ENCODE results near the gene SMARCD1. TPM values are rescaled to one million over a fixed set of nuclear protein-coding genes. Genes with fewer than 3 reads are reported as not detected.

SMARCD1 gene
- total RNA-seq, 2 experiments from 2014 or later: 72.3 to 78.1 TPM

GRCh38 chr12:50117057-50117622 lies 32.0 kb downstream of the SMARCD1 start:
- H3K27ac Mint-ChIP-seq: no peak overlapping the region
- H3K27me3 Mint-ChIP-seq (ENCODE audit: low read depth): no peaks in the 10 kb centered on the region
- ATAC-seq (no peak), DNase-seq (no peak)
- CTCF ChIA-PET: interaction anchor here (0.8 to 3.2 kb wide), 3 partner anchors 15 to 150 kb away, joined by 3 to 15 read pairs (median 6); no protein-coding TSS in a partner anchor
- H3K9me3 Mint-ChIP-seq (ENCODE audit: insufficient read depth): no peaks in the 10 kb centered on the region
- peaks cover 26% of the 10 kb centered on the region for H3K4me1 Mint-ChIP-seq (ENCODE audit: low read depth)
- H3K4me3 Mint-ChIP-seq: no peak overlapping the region
- POLR2A ChIA-PET: interaction anchor here (0.9 kb wide), 1 partner anchor 8 kb away, joined by 3 read pairs; no protein-coding TSS in a partner anchor
- peaks cover 40% of the 10 kb centered on the region for H3K36me3 Mint-ChIP-seq (ENCODE audit: low read depth)

DNA sequence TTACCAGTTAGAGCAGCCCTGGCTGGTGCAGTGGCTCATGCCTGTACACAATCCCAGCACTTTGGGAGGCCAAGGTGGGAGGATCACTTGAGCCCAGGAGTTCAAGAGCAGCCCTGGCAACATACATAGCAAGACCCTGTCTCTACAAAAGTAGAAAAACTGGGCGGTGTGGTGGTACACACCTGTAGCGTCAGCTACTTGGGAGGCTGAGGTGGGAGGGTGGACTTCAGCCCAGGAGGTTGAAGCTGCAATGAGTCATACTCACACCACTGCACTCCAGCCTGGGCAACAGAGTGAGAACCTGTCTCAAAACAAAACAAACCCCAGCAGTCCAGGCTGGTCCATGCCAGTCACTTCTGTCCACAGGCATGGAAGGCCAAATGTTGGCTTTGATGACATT lies 34.2 kb downstream of the SMARCD1 start:
- Mint-ChIP-seq H3K4me3 (no peak overlapping the region), H3K36me3 (ENCODE audit: low read depth) (peaks cover 44% of the 10 kb centered on the region), H3K9me3 (ENCODE audit: insufficient read depth) (no peaks in the 10 kb centered on the region), H3K4me1 (ENCODE audit: low read depth) (peaks cover 14% of the 10 kb centered on the region), H3K27ac (no peak overlapping the region), H3K27me3 (ENCODE audit: low read depth) (no peaks in the 10 kb centered on the region)
- ATAC-seq (no peak), DNase-seq (no peak)
- POLR2A ChIA-PET: no interaction called here
- CTCF ChIA-PET: interaction anchor here (0.8 to 3.2 kb wide), 4 partner anchors 9 to 63 kb away, joined by 3 to 15 read pairs (median 4); no protein-coding TSS in a partner anchor

- no peak overlapping the region for H3K27ac Mint-ChIP-seq
- H3K4me3 Mint-ChIP-seq: no peak overlapping the region
- peaks cover 40% of the 10 kb centered on the region for H3K36me3 Mint-ChIP-seq (ENCODE audit: low read depth)
- peaks cover 17% of the 10 kb centered on the region for H3K4me1 Mint-ChIP-seq (ENCODE audit: low read depth)
- no peaks in the 10 kb centered on the region for H3K27me3 Mint-ChIP-seq (ENCODE audit: low read depth)
- DNase-seq (no peak), ATAC-seq (no peak)
- no peaks in the 10 kb centered on the region for H3K9me3 Mint-ChIP-seq (ENCODE audit: insufficient read depth)
- CTCF ChIA-PET: interaction anchor here (10.7 kb wide), 1 partner anchor 9 kb away, joined by 114 read pairs; the partner anchor contains the start of gene COX14
- POLR2A ChIA-PET: interaction anchor here (0.7 to 4.6 kb wide), 2 partner anchors 9 to 80 kb away, joined by 3 to 27 read pairs; partner anchors contain the start of gene COX14
Observed at GRCh38 chr12:50120521-50120920, 35.4 kb downstream of the SMARCD1 start.

DNA sequence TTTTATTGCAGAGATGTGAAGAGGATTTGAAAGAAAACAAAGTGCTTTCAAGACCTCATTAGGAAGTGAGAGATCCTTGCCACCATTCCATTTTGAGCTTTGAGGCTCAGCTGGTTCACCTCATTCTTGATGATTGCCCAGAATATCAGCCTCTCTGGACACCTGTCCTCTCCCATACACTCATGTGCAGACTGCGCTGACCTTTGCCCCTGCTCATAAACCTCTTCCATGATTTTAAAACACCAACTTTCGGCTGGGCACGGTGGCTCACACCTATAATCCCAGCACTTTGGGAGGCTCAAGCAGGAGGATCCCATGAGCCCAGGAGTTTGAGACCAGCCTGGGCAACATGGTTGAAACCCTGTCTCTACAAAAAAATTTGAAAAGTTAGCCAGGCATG lies 35.8 kb downstream of the SMARCD1 start:
- H3K4me1 Mint-ChIP-seq (ENCODE audit: low read depth): peaks cover 17% of the 10 kb centered on the region
- H3K27me3 Mint-ChIP-seq (ENCODE audit: low read depth): no peaks in the 10 kb centered on the region
- no peaks in the 10 kb centered on the region for H3K9me3 Mint-ChIP-seq (ENCODE audit: insufficient read depth)
- ChIA-PET CTCF (interaction anchor here (10.7 kb wide), 1 partner anchor 9 kb away, joined by 114 read pairs; the partner anchor contains the start of gene COX14), POLR2A (interaction anchor here (0.7 to 4.6 kb wide), 2 partner anchors 9 to 80 kb away, joined by 3 to 27 read pairs; partner anchors contain the start of gene COX14)
- no peak overlapping the region for H3K27ac Mint-ChIP-seq
- peaks cover 40% of the 10 kb centered on the region for H3K36me3 Mint-ChIP-seq (ENCODE audit: low read depth)
- DNase-seq (no peak), ATAC-seq (no peak)
- no peak overlapping the region for H3K4me3 Mint-ChIP-seq

GRCh38 chr12:50121641-50122040 lies 36.5 kb downstream of the SMARCD1 start:
- POLR2A ChIA-PET: interaction anchor here (4.6 kb wide), 1 partner anchor 10 kb away, joined by 27 read pairs; the partner anchor contains the start of gene COX14
- CTCF ChIA-PET: interaction anchor here (10.7 kb wide), 1 partner anchor 10 kb away, joined by 114 read pairs; the partner anchor contains the start of gene COX14
- Mint-ChIP-seq H3K4me1 (ENCODE audit: low read depth) (peaks cover 14% of the 10 kb centered on the region), H3K27ac (peak overlapping the region; percentile 5), H3K27me3 (ENCODE audit: low read depth) (no peaks in the 10 kb centered on the region), H3K9me3 (ENCODE audit: insufficient read depth) (no peaks in the 10 kb centered on the region), H3K4me3 (no peak overlapping the region), H3K36me3 (ENCODE audit: low read depth) (peaks cover 34% of the 10 kb centered on the region)
- ATAC-seq: no peak
- DNase-seq: no peak

- H3K4me3 Mint-ChIP-seq: no peak overlapping the region
- H3K4me1 Mint-ChIP-seq (ENCODE audit: low read depth): peaks cover 17% of the 10 kb centered on the region
- H3K27me3 Mint-ChIP-seq (ENCODE audit: low read depth): no peaks in the 10 kb centered on the region
- no peaks in the 10 kb centered on the region for H3K9me3 Mint-ChIP-seq (ENCODE audit: insufficient read depth)
- no peak for ATAC-seq
- H3K36me3 Mint-ChIP-seq (ENCODE audit: low read depth): peaks cover 36% of the 10 kb centered on the region
- no peak overlapping the region for H3K27ac Mint-ChIP-seq
- DNase-seq: no peak
- ChIA-PET CTCF (interaction anchor here (1.2 to 10.7 kb wide), 2 partner anchors 11 to 52 kb away, joined by 3 to 114 read pairs; partner anchors contain the start of gene COX14), POLR2A (interaction anchor here (0.7 to 4.6 kb wide), 2 partner anchors 11 to 35 kb away, joined by 4 to 27 read pairs; partner anchors contain the start of gene COX14)
Observed at GRCh38 chr12:50123203-50123602, 38.1 kb downstream of the SMARCD1 start.

DNA sequence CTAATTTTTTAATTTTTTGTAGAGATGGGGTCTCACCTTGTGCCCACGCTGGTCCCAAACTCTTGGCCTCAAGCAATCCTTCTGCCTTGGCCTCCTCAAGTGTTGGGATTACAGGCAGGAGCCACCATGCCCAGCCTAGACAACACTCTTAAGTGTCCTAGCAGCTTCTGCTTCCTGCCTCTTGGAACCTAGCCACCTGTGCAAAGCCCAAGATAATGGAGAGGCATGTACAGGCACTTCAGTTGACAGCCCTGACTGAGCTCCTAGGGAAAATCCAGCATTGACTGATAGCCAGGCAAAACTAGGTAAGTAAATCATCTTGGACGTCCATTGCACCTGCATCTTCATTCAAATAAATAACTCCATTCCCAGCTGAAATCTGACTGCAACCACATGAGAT lies 42.4 kb downstream of the SMARCD1 start:
- DNase-seq (no peak), ATAC-seq (no peak)
- H3K27me3 Mint-ChIP-seq (ENCODE audit: low read depth): no peaks in the 10 kb centered on the region
- no peak overlapping the region for H3K27ac Mint-ChIP-seq
- H3K4me1 Mint-ChIP-seq (ENCODE audit: low read depth): peaks cover 17% of the 10 kb centered on the region
- ChIA-PET POLR2A (interaction anchor here (1.3 kb wide), 2 partner anchors 9 to 15 kb away, joined by 5 read pairs; no protein-coding TSS in a partner anchor), CTCF (interaction anchor here (1.1 to 10.7 kb wide), 3 partner anchors 16 to 51 kb away, joined by 3 to 114 read pairs (median 4); partner anchors contain the start of genes COX14 and SMARCD1)
- no peak overlapping the region for H3K4me3 Mint-ChIP-seq
- H3K36me3 Mint-ChIP-seq (ENCODE audit: low read depth): peaks cover 51% of the 10 kb centered on the region
- no peaks in the 10 kb centered on the region for H3K9me3 Mint-ChIP-seq (ENCODE audit: insufficient read depth)

- ChIA-PET CTCF (interaction anchor here (0.9 to 10.7 kb wide), 6 partner anchors 9 to 162 kb away, joined by 3 to 114 read pairs (median 4); partner anchors contain the start of genes CERS5 and COX14), POLR2A (interaction anchor here (1.1 kb wide), 1 partner anchor 17 kb away, joined by 3 read pairs; the partner anchor contains the start of gene COX14)
- no peak for DNase-seq
- Mint-ChIP-seq H3K36me3 (ENCODE audit: low read depth) (peaks cover 54% of the 10 kb centered on the region), H3K27me3 (ENCODE audit: low read depth) (no peaks in the 10 kb centered on the region), H3K4me1 (ENCODE audit: low read depth) (peaks cover 19% of the 10 kb centered on the region), H3K27ac (no peak overlapping the region), H3K4me3 (no peak overlapping the region), H3K9me3 (ENCODE audit: insufficient read depth) (no peaks in the 10 kb centered on the region)
- ATAC-seq: no peak
Observed at GRCh38 chr12:50129290-50129689, 44.1 kb downstream of the SMARCD1 start.

GRCh38 chr12:50132505-50133135 lies 47.5 kb downstream of the SMARCD1 start:
- ChIA-PET CTCF (interaction anchor here (0.7 to 4.3 kb wide), 16 partner anchors 10 to 182 kb away, joined by 3 to 33 read pairs (median 4); partner anchors contain the start of genes CERS5 and COX14), POLR2A (interaction anchor here (1.5 kb wide), 1 partner anchor 16 kb away, joined by 4 read pairs; no protein-coding TSS in a partner anchor)
- Mint-ChIP-seq H3K27ac (no peak overlapping the region), H3K36me3 (ENCODE audit: low read depth) (peaks cover 59% of the 10 kb centered on the region), H3K27me3 (ENCODE audit: low read depth) (no peaks in the 10 kb centered on the region), H3K9me3 (ENCODE audit: insufficient read depth) (no peaks in the 10 kb centered on the region), H3K4me1 (ENCODE audit: low read depth) (peaks cover 5% of the 10 kb centered on the region), H3K4me3 (no peak overlapping the region)
- ATAC-seq: no peak
- no peak for DNase-seq

- Mint-ChIP-seq H3K4me1 (ENCODE audit: low read depth) (no peaks in the 10 kb centered on the region), H3K36me3 (ENCODE audit: low read depth) (peaks cover 26% of the 10 kb centered on the region), H3K9me3 (ENCODE audit: insufficient read depth) (no peaks in the 10 kb centered on the region), H3K27ac (no peak overlapping the region), H3K4me3 (no peak overlapping the region), H3K27me3 (ENCODE audit: low read depth) (no peaks in the 10 kb centered on the region)
- ATAC-seq (no peak), DNase-seq (no peak)
- ChIA-PET POLR2A (interaction anchor here (1.1 kb wide), 1 partner anchor 30 kb away, joined by 4 read pairs; no protein-coding TSS in a partner anchor), CTCF (interaction anchor here (0.7 to 1.7 kb wide), 3 partner anchors 10 to 24 kb away, joined by 3 to 10 read pairs (median 3); partner anchors contain the start of gene CERS5)
Observed at GRCh38 chr12:50142993-50143392, 57.9 kb downstream of the SMARCD1 start.

DNA sequence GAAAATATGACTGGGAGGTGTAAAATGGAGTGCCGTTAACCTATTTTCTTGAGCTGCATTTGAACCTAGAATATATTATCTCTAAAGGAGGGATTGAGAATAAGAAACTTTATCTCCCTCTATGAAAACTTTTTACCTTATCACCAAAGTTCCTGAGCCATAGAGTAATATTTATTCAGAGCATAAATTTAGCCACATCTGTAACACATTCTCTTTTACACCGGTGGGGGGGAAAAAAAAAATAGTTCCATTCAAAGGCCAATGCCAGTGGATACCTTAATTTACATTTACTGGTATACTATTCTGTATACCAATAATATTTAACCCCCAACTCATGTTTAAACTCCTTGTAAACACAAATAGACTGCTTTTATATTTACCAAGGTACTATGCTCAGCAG lies 60.3 kb downstream of the SMARCD1 start:
- CTCF ChIA-PET: interaction anchor here (0.7 to 1.5 kb wide), 5 partner anchors 13 to 178 kb away, joined by 3 read pairs; partner anchors contain the start of gene COX14
- POLR2A ChIA-PET: no interaction called here
- H3K4me1 Mint-ChIP-seq (ENCODE audit: low read depth): peaks cover 3% of the 10 kb centered on the region
- H3K4me3 Mint-ChIP-seq: no peak overlapping the region
- no peak overlapping the region for H3K27ac Mint-ChIP-seq
- peaks cover 12% of the 10 kb centered on the region for H3K36me3 Mint-ChIP-seq (ENCODE audit: low read depth)
- DNase-seq (no peak), ATAC-seq (no peak)
- no peaks in the 10 kb centered on the region for H3K9me3 Mint-ChIP-seq (ENCODE audit: insufficient read depth)
- H3K27me3 Mint-ChIP-seq (ENCODE audit: low read depth): no peaks in the 10 kb centered on the region
